OCI-LY1 (cell line): Measurements from ENCODE around the gene CITED2.

Source experiments
- EZH2 ChIP-seq: fragments of 200-600 bp; sonication (generic), shearing (Covaris generic); IDR thresholded peaks from 2 replicates; pipeline ENCODE4 v1.8.0; 2017; ENCODE audit warnings: borderline replicate concordance, mixed run types, mild to moderate bottlenecking, antibody characterized with exemption, low read length, moderate library complexity, mixed read lengths
- TF ChIP-seq, protein P1 (sequence below): fragments of 200-600 bp; sonication (generic), shearing (Covaris generic); IDR thresholded peaks from 2 replicates; pipeline ENCODE4 v1.5.1; 2017; ENCODE audit warnings: mild to moderate bottlenecking, antibody characterized with exemption, low read length, moderate library complexity, mixed read lengths

DNA sequence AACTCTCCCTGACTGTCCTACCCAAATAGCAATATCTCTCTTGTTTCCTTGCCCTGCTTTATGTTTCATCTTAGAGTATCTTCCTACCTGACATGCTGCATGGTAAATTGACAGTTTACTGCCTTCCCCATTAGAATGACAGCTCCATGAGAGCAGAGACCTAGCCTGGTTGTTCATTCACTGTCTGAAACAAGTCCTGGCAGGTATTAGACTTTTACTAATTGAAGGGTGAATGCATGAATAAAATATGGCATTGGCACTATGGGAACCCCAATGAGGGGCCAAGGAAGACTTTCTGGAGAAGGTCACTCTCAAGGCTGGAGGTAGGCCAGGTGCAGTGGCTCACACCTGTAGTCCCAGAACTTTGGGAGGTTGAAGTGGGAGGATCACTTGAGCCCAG, 3.8 kb upstream of the CITED2 start:
- TF ChIP-seq, protein P1, sequence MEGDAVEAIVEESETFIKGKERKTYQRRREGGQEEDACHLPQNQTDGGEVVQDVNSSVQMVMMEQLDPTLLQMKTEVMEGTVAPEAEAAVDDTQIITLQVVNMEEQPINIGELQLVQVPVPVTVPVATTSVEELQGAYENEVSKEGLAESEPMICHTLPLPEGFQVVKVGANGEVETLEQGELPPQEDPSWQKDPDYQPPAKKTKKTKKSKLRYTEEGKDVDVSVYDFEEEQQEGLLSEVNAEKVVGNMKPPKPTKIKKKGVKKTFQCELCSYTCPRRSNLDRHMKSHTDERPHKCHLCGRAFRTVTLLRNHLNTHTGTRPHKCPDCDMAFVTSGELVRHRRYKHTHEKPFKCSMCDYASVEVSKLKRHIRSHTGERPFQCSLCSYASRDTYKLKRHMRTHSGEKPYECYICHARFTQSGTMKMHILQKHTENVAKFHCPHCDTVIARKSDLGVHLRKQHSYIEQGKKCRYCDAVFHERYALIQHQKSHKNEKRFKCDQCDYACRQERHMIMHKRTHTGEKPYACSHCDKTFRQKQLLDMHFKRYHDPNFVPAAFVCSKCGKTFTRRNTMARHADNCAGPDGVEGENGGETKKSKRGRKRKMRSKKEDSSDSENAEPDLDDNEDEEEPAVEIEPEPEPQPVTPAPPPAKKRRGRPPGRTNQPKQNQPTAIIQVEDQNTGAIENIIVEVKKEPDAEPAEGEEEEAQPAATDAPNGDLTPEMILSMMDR: no peak
- no peak for TF ChIP-seq EZH2
